Daoy (cell line): Measurements from ENCODE around the gene AKNA. TPM values are rescaled to one million over a fixed set of nuclear protein-coding genes. Genes with fewer than 3 reads are reported as not detected.

Source experiments
- DNase-seq: peaks from one replicate; pipeline ENCODE4 v3.0.0-alpha.2; 2015; ENCODE audit warnings: low read depth
- total RNA-seq: library from RNA; depleted of rRNA; stranded (reverse); fragments of >200 nt; shearing (Covaris generic); gene quantifications from 2 replicates; pipeline ENCODE4 v1.2.3, GENCODE V29; 2014; rRNA removed

AKNA gene
- total RNA-seq = 1.5 and 2.9 TPM in 2 replicates

- no peak for DNase-seq
Observed at GRCh38 chr9:114387680-114388356, at the start of gene AKNA. AKNA (minus strand) TSS chr9:114387982; CDS start chr9:114381333, 6,649 bp downstream.

GRCh38 chr9:114437401-114437893 is 49.7 kb upstream of the AKNA start:
- no peak for DNase-seq

GRCh38 chr9:114434878-114435311 is 47.1 kb upstream of the AKNA start:
- DNase-seq = peak; percentile 57

- DNase-seq = no peak
Observed at GRCh38 chr9:114433720-114434255, 46.0 kb upstream of the AKNA start.

- no peak for DNase-seq
Observed at GRCh38 chr9:114433086-114433485, 45.3 kb upstream of the AKNA start.

- DNase-seq = no peak
Observed at GRCh38 chr9:114432323-114433067, 44.7 kb upstream of the AKNA start.

- no peak for DNase-seq
Observed at GRCh38 chr9:114431770-114432169, 44.0 kb upstream of the AKNA start.

- DNase-seq = no peak
Observed at GRCh38 chr9:114431003-114431402, 43.2 kb upstream of the AKNA start.

- no peak for DNase-seq
Observed at GRCh38 chr9:114430457-114430856, 42.7 kb upstream of the AKNA start.

- no peak for DNase-seq
Observed at GRCh38 chr9:114429488-114429887, 41.7 kb upstream of the AKNA start.

- no peak for DNase-seq
Observed at GRCh38 chr9:114428466-114428865, 40.7 kb upstream of the AKNA start.

- no peak for DNase-seq
Observed at GRCh38 chr9:114427644-114428043, 39.9 kb upstream of the AKNA start.

- no peak for DNase-seq
Observed at GRCh38 chr9:114426046-114426948, 38.5 kb upstream of the AKNA start.

- DNase-seq = no peak
Observed at GRCh38 chr9:114425126-114425525, 37.3 kb upstream of the AKNA start.

- DNase-seq = no peak
Observed at GRCh38 chr9:114424126-114424525, 36.3 kb upstream of the AKNA start.

- no peak for DNase-seq
Observed at GRCh38 chr9:114423181-114423580, 35.4 kb upstream of the AKNA start.

- DNase-seq = no peak
Observed at GRCh38 chr9:114421147-114421546, 33.4 kb upstream of the AKNA start.

- no peak for DNase-seq
Observed at GRCh38 chr9:114419796-114420195, 32.0 kb upstream of the AKNA start.

GRCh38 chr9:114418053-114418452 is 30.3 kb upstream of the AKNA start:
- no peak for DNase-seq

- DNase-seq = peak; percentile 69
Observed at GRCh38 chr9:114417511-114417910, 29.7 kb upstream of the AKNA start.

- DNase-seq = no peak
Observed at GRCh38 chr9:114416906-114417305, 29.1 kb upstream of the AKNA start.

GRCh38 chr9:114416290-114416689 is 28.5 kb upstream of the AKNA start:
- no peak for DNase-seq
